Femur (tissue), 1 donor: ENCODE data around the gene DNASE1L3.

ENCODE experiments used
- DNase-seq: peaks from one replicate; pipeline ENCODE4 v3.0.0-alpha.2; 2017

Gene DNASE1L3

GRCh38 chr3:58198804-58199203 is 12.0 kb downstream of the DNASE1L3 start:
- no peak for DNase-seq

DNA sequence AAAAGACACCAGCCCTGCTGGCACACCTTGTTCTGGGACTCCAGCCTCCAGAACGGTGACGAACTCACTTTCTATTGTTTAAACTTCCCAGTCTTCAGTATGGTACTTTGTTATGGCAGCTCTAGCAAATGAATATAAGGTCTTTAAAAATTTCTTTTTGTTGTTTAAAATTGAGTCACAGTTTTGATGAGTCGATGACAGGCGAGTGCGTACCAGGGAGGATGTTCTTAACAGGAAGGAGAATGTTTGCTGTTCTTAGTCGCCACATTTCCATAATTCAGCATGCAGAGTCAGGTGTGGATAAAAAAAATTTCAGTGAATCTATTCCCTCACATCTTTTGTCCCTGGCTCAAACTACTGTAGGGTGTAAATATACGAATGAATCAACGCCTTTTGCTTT is 12.4 kb downstream of the DNASE1L3 start:
- DNase-seq = no peak

DNA sequence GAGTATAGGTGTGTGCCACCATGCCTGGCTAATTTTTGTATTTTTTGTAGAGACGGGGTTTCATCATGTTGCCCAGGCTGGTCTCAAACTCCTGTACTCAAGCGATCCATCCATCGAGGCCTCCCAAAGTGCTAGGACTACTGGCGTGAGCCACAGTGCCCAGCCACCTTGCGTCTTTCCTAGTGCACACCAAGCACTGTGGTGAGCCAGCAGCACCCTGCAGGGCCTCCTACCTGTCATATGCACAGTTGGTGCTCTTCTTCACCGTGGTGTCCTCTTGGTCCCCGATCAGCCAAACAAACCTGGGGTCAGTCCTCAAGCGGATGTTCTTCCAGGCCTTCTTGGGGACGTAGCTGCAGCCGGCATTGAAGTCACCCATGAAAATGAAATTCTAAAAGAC is 13.2 kb downstream of the DNASE1L3 start:
- DNase-seq = no peak

GRCh38 chr3:58193682-58194407 is 16.9 kb downstream of the DNASE1L3 start:
- DNase-seq = no peak

DNA sequence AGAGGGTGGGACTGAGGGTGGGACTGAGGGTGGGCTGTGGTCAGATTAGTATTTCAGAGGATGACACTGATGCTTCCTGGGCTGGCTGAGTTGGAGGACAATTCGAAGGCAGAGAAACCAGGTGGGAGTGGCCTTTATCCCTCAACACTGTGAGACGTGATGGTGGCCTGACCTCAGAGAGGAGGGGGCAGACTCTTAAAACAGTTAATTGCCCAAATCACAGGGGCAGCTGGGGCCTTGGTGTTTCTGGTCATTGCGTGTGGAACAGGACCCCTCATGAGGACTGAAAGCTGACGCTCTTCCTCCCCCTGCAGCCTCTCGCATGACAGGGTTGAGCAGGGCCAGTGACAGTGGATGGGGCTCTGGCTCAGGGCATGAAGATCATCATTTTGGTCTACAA is 18.7 kb downstream of the DNASE1L3 start:
- DNase-seq = no peak

- DNase-seq = no peak
Measured at GRCh38 chr3:58191361-58191991, 19.3 kb downstream of the DNASE1L3 start.

GRCh38 chr3:58190882-58191281 is 19.9 kb downstream of the DNASE1L3 start:
- no peak for DNase-seq

DNA sequence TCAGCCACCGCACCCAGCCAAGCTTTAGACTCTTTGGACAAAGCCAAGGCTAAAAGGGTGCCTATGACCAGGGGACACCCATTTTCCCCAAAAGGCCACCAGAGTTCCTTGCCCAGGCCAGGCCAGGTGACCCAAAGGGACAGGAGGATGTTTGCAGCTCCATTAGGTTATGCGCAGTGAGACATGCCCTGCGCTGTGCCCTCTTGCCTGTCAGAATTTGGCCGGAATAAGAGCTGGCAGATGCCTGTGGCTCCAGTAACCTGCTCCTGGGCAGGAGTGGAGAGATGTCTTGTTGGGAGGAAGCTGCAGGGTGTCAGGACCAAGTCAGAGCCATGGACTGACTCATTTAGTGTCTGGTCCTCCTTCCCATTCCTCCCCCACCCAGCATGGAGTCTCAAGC is 20.5 kb downstream of the DNASE1L3 start:
- no peak for DNase-seq

- DNase-seq = no peak
Measured at GRCh38 chr3:58189691-58190090, 21.1 kb downstream of the DNASE1L3 start.

GRCh38 chr3:58188921-58189451 is 21.8 kb downstream of the DNASE1L3 start:
- DNase-seq = no peak

- no peak for DNase-seq
Measured at GRCh38 chr3:58188173-58188564, 22.6 kb downstream of the DNASE1L3 start.

GRCh38 chr3:58184982-58185360 is 25.8 kb downstream of the DNASE1L3 start:
- no peak for DNase-seq

DNA sequence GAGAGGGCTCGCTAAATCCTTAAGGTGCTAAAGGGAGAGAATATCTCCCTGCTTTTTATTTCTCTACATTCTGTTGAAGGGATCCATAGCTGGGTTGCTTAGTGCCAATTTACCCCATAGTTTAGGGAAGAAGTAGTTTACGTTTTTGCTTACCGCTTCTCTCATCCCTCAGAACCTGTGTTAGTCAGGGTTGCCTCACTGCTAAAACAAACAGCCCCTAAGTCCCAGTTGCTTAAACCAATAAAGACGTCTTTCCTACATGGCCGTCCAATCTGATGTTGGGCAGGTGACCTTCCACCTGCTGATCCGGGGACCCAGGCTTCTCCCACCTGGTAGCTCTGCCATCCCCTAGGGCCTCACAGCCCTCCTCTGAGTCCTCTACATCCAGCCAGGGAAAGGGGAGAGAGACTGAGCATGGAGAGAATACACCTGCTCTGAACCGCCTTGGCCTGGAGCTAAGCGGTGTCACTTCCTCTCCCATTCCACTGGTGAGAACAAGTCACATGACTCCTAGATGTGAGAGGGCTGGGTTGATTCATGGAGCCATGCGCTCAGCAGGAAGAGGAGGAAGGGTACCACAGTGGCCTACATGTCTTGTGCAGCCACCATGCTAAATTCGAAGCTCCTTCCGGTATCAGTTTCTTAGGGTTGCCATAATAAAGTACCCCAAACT is 26.3 kb downstream of the DNASE1L3 start:
- no peak for DNase-seq

DNA sequence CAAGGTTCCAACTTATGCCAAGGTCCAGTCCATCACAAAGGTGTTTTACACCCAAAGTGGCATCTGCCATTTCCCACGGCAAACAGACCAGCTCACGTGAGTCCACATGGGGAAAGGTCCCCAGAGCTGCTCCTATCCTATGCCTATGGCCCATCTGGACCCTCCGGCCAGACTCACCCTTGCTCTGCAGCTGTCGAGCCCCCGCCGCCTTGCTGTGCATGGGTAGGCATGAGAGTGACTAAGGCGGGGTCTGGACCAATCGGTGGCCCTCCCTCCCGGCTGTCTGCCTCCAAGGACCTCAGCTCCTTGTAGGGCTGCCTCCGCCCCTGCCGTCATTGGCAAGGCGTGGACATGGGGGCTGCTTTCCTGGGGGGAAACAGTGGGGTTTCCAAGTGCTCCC is 26.9 kb downstream of the DNASE1L3 start:
- DNase-seq = no peak

DNA sequence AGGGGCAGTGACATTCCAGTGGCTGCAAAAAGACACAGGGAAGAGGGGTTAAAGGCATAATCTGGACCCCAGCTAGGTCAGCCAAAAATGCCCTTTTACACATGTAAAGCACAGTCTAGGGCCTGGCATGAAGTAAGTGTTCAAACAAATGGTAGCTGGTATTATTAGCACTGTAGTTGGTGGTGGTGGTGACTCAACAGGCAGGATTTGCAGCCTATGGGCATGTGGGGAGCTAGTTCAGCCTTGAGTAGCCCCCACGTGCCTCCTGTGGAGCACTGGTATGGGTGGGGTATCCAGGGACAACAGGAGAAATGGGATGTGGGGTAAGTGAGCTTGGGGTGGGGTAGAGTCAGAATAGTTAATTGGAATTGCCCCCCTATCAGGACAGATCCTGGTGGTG is 27.6 kb downstream of the DNASE1L3 start:
- no peak for DNase-seq

- DNase-seq = no peak
Measured at GRCh38 chr3:58180940-58181587, 29.7 kb downstream of the DNASE1L3 start.

DNA sequence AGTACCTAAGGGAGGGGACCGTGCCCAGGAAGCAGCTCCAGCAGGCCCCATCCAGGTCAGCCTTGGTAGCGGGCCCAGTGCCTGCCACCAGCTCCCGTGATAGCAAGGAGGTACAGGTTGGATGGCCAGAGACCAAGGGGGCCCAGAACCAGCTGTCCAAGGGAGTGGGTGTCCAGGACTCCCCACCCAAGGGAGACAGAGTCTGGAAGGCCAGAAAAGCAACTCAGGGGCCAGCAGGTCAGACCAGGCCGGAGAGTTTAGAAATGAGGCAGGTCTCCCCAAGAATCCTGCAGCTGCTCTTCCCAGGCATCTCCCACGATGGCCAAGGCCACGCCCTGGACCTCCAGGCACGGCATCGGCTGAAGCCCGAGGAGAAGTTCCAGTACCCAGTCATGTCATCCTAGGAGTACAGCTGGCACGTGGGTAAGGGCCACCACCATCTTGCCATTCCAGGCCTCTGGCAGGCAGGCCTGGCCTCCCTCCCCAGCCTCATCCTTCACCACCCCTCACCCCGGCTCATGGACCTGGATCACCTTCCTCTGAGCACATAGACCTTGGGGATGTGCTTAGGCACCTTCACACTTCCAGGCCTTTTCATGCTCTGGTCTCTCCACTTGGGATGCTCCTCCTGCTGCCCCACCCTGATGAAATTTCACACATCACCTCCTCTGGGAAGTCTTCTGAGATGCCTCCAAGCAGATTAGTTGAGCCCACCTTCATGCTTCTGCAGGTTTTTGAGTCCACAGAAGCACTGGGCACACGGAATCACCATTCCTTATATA is 30.5 kb downstream of the DNASE1L3 start:
- no peak for DNase-seq

- no peak for DNase-seq
Measured at GRCh38 chr3:58179235-58180098, 31.3 kb downstream of the DNASE1L3 start.

GRCh38 chr3:58178528-58179234 is 32.1 kb downstream of the DNASE1L3 start:
- no peak for DNase-seq

DNA sequence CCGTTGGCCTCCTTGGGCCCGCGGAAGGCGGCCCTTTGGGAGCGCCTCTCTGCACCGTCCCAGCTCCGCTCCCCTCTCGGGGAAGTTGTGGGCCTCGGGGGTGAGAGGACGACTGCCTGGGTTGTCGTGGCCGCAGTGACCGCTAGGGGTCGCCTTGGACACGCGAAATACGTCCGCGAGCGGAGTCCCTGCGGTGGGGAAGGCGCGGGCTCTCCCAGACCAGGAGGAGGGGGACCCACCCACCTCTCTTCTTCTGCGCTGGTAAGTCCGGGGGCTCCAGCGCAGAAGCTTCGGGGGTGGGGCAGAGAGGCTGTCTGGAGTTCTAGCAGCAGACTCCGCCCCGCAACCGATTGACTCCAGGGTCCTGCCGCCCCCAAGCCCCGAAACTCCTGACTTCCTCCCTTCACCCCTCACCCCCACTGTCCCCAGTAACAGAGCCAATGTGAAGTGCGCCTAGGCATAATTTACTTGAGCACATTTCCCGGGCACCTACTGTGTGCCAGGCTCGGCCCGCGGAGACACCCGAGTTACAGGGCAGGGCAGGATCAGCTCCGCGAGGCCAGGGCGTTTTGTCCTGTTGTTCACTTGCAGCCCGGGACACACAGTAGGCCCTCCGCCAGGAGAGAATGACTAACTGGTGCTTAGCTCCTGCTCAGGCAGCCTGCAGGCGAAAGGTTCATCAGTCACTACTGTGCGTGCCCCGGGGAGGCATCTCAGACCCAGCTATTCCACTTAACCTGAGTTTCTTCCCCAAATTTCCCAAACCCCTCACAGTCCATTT is 32.8 kb downstream of the DNASE1L3 start:
- peak; percentile 93 for DNase-seq
